Measurements from ENCODE around the gene SCLT1.

SCLT1 gene

GRCh38 chr4:129040471-129040870, 52.9 kb downstream of the SCLT1 start:
- no peak for DNase-seq (ENCODE audit: low spot score)
- TF ChIP-seq CTCF (IDR thresholded peaks at IDR 0.05; ENCODE audit: extremely low read depth, missing control alignments), result no peak

- no peak for TF ChIP-seq CTCF (IDR thresholded peaks at IDR 0.05; ENCODE audit: extremely low read depth, missing control alignments)
- no peak for DNase-seq (ENCODE audit: low spot score)
Measured at GRCh38 chr4:129037093-129037492, 56.2 kb downstream of the SCLT1 start.

- DNase-seq (ENCODE audit: low spot score), result no peak
- no peak for TF ChIP-seq CTCF (IDR thresholded peaks at IDR 0.05; ENCODE audit: extremely low read depth, missing control alignments)
Measured at GRCh38 chr4:129014566-129015509, 78.5 kb downstream of the SCLT1 start.

GRCh38 chr4:129008096-129008495, 85.2 kb downstream of the SCLT1 start:
- no peak for TF ChIP-seq CTCF (IDR thresholded peaks at IDR 0.05; ENCODE audit: extremely low read depth, missing control alignments)
- DNase-seq (ENCODE audit: low spot score), result no peak

GRCh38 chr4:128986908-128987307, 106.4 kb downstream of the SCLT1 start:
- TF ChIP-seq CTCF (IDR thresholded peaks at IDR 0.05; ENCODE audit: extremely low read depth, missing control alignments), result no peak
- no peak for DNase-seq (ENCODE audit: low spot score)

GRCh38 chr4:128986019-128986418, 107.3 kb downstream of the SCLT1 start:
- no peak for DNase-seq (ENCODE audit: low spot score)
- no peak for TF ChIP-seq CTCF (IDR thresholded peaks at IDR 0.05; ENCODE audit: extremely low read depth, missing control alignments)

GRCh38 chr4:128983771-128984485, 109.4 kb downstream of the SCLT1 start:
- TF ChIP-seq CTCF (IDR thresholded peaks at IDR 0.05; ENCODE audit: extremely low read depth, missing control alignments), result no peak
- DNase-seq (ENCODE audit: low spot score), result no peak

Measured in GM20000 (cell line).